Body of pancreas (tissue), 4 donors: Measurements from ENCODE around the gene PKLR. TPM values are rescaled to one million over a fixed set of nuclear protein-coding genes. Genes with fewer than 3 reads are reported as not detected.

Source experiments
- ATAC-seq: fragments of 150-250 bp; one replicate; pipeline ENCODE4 v1.9.1; 2016
- DNase-seq, 4 donors: peaks; one replicate each; pipeline ENCODE4 v3.0.0-alpha.2; 2019
- H3K27ac ChIP-seq, 4 donors: fragments of 200-600 bp; sonication (generic); 1 replicate in 3 of 4; 2 replicates in 1 of 4; pipeline versions ENCODE4 v1.5.1 to v1.6.1; 2016 to 2019; ENCODE audit warnings: mild to moderate bottlenecking in 1 of 4, mixed read lengths in 1 of 4, moderate library complexity in 1 of 4
- H3K27me3 ChIP-seq, 2 donors: fragments of 200-600 bp; sonication (generic); one replicate each; pipeline ENCODE4 v1.6.0; 2016; ENCODE audit warnings: mild to moderate bottlenecking in 1 of 2
- H3K36me3 ChIP-seq, 2 donors: fragments of 200-600 bp; sonication (generic); replicated peaks in 1 of 2; 2 replicates each; pipeline ENCODE4 v1.5.1; 2016; ENCODE audit warnings: low read depth in 2 of 2; ENCODE audit not compliant: insufficient read depth in 1 of 2
- H3K4me1 ChIP-seq: fragments of 200-600 bp; sonication (generic); one replicate; pipeline ENCODE4 v1.6.0; 2016
- H3K4me3 ChIP-seq, 2 donors: fragments of 200-600 bp; sonication (generic); 1 replicate in 1 of 2; 2 replicates in 1 of 2; pipeline ENCODE4 v1.5.1; 2016 to 2019
- H3K9me3 ChIP-seq, 3 donors: fragments of 200-600 bp; sonication (generic); 1 replicate in 2 of 3; 2 replicates in 1 of 3; pipeline ENCODE4 v1.5.1; 2016
- POLR2A ChIP-seq, 3 donors: fragments of 450-650 bp; IDR thresholded peaks; one replicate each; pipeline ENCODE4 v1.6.1; 2016; ENCODE audit warnings: antibody characterized with exemption in 3 of 3, mild to moderate bottlenecking in 2 of 3
- WGBS, 2 donors: methylation state at CpG; one replicate each; pipeline ENCODE4 v1.1.5; 2017; 5-methylcytosine and 5-hydroxymethylcytosine counted together
- intact Hi-C: fragments of 100-400 bp; cut with DNase I; formaldehyde crosslinking; loops from one replicate; pipeline ENCODE4 v1.15.1; 2023
- total RNA-seq, 2 donors: library from RNA; depleted of rRNA; stranded (reverse); fragments of >200 nt; gene quantifications; one replicate each; pipeline ENCODE4 v1.1.0, GENCODE V29; 2016
- TF ChIP-seq, protein P1 (sequence below), 7 experiments: fragments of 450-650 bp in 4 of 7; fragments of 200-600 bp in 3 of 7; sonication (generic) in 3 of 7; IDR thresholded peaks; one replicate each; pipeline ENCODE4 v1.5.1; 2016 to 2019; ENCODE audit warnings: antibody characterized with exemption in 7 of 7

Gene PKLR
- total RNA-seq, 2 donors from 2014 or later: not detected

DNA sequence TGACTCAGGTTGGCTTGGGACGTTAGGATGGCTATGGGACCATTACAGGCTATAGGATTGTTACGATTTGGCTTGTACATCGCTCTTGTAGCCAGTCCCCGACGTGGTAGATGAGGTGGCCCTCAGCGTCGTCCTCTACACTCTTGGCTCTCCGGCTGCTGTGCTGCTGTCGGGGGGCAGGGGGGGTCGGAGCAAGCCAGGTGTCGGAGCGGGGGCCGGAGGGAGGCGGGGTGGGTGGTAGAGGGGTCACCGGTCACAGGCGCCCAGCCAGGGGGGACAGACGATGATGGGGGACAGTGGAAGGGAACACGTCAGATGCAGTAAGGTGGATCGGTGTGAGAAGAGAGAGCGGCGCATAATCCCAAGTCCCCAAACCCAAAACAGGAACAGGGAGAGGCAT lies 32.6 kb downstream of the PKLR start:
- intact Hi-C loops: no loop called here
- Histone ChIP-seq H3K27me3 (no peaks in the 10 kb centered on the region), H3K27ac (no peak overlapping the region), H3K4me3 (no peak overlapping the region), H3K4me1 (peaks cover 19% of the 10 kb centered on the region), H3K9me3 (no peaks in the 10 kb centered on the region), H3K36me3 (peaks cover 13 to 50% of the 10 kb centered on the region in 2 donors)
- ATAC-seq (no peak), DNase-seq (no peak)
- TF ChIP-seq, protein P1, sequence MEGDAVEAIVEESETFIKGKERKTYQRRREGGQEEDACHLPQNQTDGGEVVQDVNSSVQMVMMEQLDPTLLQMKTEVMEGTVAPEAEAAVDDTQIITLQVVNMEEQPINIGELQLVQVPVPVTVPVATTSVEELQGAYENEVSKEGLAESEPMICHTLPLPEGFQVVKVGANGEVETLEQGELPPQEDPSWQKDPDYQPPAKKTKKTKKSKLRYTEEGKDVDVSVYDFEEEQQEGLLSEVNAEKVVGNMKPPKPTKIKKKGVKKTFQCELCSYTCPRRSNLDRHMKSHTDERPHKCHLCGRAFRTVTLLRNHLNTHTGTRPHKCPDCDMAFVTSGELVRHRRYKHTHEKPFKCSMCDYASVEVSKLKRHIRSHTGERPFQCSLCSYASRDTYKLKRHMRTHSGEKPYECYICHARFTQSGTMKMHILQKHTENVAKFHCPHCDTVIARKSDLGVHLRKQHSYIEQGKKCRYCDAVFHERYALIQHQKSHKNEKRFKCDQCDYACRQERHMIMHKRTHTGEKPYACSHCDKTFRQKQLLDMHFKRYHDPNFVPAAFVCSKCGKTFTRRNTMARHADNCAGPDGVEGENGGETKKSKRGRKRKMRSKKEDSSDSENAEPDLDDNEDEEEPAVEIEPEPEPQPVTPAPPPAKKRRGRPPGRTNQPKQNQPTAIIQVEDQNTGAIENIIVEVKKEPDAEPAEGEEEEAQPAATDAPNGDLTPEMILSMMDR (IDR thresholded peaks at IDR 0.05): no peak
- no peak for TF ChIP-seq POLR2A (IDR thresholded peaks at IDR 0.05)
- 89 to 92% methylated on average over 19 to 21 of the region's 21 CpGs for WGBS, 2 donors

DNA sequence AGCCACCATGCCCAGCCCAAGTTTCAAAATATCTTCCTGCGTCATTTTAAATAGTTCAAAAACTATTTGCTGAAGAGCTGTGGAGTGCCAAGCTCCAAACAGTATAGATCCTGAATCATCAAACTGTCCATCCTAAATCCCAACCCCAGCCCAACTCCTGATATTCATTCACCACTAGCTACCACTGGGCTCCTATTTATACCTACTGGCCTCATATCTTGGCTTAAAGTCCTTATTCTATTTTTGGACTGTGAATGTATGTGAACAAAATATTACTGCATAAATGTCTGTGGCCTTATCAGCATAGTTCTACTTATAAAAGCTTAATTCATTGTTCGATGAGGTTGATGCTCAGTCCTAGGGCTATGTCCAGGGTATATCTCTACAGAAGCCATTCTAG lies 33.9 kb downstream of the PKLR start:
- no peak overlapping the region for H3K4me3 ChIP-seq
- H3K27ac ChIP-seq: no peak overlapping the region
- H3K9me3 ChIP-seq: no peaks in the 10 kb centered on the region
- no peaks in the 10 kb centered on the region for H3K27me3 ChIP-seq
- intact Hi-C loops: no loop called here
- ATAC-seq (no peak), DNase-seq (no peak)
- TF ChIP-seq POLR2A (IDR thresholded peaks at IDR 0.05): no peak
- WGBS, 2 donors: 94 to 100% methylated on average over 2 of the region's 2 CpGs
- peaks cover 24% of the 10 kb centered on the region for H3K4me1 ChIP-seq
- peaks cover 13 to 50% of the 10 kb centered on the region in 2 donors for H3K36me3 ChIP-seq

- ATAC-seq (no peak), DNase-seq (no peak)
- Histone ChIP-seq H3K27ac (no peak overlapping the region), H3K9me3 (no peaks in the 10 kb centered on the region), H3K36me3 (peaks cover 13 to 50% of the 10 kb centered on the region in 2 donors), H3K27me3 (no peaks in the 10 kb centered on the region), H3K4me3 (no peak overlapping the region), H3K4me1 (peaks cover 17% of the 10 kb centered on the region)
- no peak for TF ChIP-seq POLR2A (IDR thresholded peaks at IDR 0.05)
- TF ChIP-seq, protein P1 (IDR thresholded peaks at IDR 0.05): no peak
- 62 to 82% methylated on average over 6 of the region's 6 CpGs for WGBS, 2 donors
- intact Hi-C loops: no loop called here
Observed at GRCh38 chr1:155266553-155266952, 34.7 kb downstream of the PKLR start.

DNA sequence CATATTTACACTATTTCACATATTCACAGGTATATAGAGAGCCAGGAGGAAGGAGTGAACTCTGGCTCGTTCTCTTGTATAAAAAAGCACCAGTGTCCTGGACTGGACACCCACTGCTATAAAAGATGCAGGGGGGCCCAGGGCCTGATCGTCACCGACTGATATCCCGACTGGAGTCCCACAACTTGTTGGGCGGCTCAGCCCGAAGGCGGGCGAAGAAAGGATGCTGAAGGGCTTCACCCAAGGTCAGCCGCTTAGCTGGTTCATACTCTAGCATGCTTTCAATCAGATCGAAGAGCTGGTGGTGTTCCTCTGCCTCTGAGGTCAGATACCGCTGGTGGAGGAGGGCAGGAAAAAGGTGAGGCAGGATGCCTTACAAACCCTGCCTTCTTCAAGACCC lies 38.2 kb downstream of the PKLR start:
- DNase-seq (no peak), ATAC-seq (no peak)
- intact Hi-C loops: no loop called here
- Histone ChIP-seq H3K27ac (peak overlapping the region in 1 of 4 donors; percentile 80), H3K36me3 (peaks cover 3 to 28% of the 10 kb centered on the region in 2 donors), H3K4me1 (peaks cover 24% of the 10 kb centered on the region), H3K27me3 (no peaks in the 10 kb centered on the region), H3K9me3 (no peaks in the 10 kb centered on the region), H3K4me3 (no peak overlapping the region)
- 78 to 81% methylated on average over 10 to 11 of the region's 11 CpGs for WGBS, 2 donors
- TF ChIP-seq, protein P1 (IDR thresholded peaks at IDR 0.05): no peak
- TF ChIP-seq POLR2A (IDR thresholded peaks at IDR 0.05): no peak

DNA sequence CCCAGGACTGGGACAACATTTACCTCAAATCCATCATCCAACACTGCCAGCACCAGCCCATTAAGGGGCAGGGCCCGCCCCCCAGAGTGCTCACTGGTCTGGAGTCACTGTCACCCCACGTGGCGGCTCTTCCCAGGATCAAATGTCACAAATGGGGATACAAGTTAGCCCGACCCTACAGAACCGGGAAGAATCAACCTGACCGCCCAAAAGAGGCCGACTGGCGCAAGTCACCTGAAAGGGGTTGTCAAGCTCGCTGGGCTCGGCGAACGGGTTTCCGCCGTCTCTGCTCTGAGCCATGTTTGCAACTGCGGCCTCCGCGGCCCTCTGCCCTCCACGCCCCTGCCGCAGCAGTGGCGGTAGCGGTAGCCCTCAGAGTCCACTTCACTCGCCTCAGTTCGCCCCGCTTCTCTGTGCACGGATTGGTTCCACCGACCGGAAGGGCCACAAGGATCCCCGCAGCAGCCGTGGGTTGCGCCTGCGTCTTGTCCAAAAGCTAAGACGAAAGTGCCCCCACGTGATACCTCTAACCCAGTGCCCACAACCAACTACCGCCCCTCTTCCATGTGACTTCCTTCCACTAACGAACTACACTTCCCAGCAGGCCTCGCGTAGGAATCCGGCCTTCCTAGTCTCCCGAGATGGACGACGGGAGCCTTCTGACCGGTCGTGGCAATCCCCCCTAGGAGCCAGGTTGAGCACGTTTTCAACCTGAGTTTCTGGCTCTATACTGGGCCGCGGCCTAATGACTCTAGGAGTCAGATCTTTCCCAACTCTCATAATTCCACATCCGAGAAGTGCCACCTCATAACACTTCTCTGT lies 39.2 kb downstream of the PKLR start, which contains the start of gene SCAMP3:
SCAMP3 (minus strand) TSS at position 509 of the 822 bp plus-strand sequence; CDS start at position 300, 209 bp downstream.
- ATAC-seq: peak; percentile 99
- Histone ChIP-seq H3K4me1 (peaks cover 24% of the 10 kb centered on the region), H3K36me3 (peaks cover 0 to 24% of the 10 kb centered on the region in 2 donors), H3K9me3 (no peaks in the 10 kb centered on the region), H3K4me3 (peak within 1 kb of the TSS; percentile 24 to 52), H3K27me3 (no peaks in the 10 kb centered on the region), H3K27ac (peak within 1 kb of the TSS; percentile 19 to 80 (median 71))
- intact Hi-C loops: no loop called here
- DNase-seq: peak; percentile 94 to 98 (median 96)
- 0 to 1% methylated on average over 24 to 47 of the region's 47 CpGs for WGBS, 2 donors
- TF ChIP-seq, protein P1 (IDR thresholded peaks at IDR 0.05): peak in 1 of 7 experiments; percentile 14
- peak; percentile 45 to 83 (median 80) for TF ChIP-seq POLR2A (IDR thresholded peaks at IDR 0.05)
